ENCODE results near the gene TMEM176A.

Gene TMEM176A

GRCh38 chr7:150820148-150820547 is 19.6 kb downstream of the TMEM176A start:
- TF ChIP-seq CTCF (IDR thresholded peaks at IDR 0.05), result no peak
- Histone ChIP-seq H3K27ac (no peak overlapping the region), H3K36me3 (no peaks in the 10 kb centered on the region)

DNA sequence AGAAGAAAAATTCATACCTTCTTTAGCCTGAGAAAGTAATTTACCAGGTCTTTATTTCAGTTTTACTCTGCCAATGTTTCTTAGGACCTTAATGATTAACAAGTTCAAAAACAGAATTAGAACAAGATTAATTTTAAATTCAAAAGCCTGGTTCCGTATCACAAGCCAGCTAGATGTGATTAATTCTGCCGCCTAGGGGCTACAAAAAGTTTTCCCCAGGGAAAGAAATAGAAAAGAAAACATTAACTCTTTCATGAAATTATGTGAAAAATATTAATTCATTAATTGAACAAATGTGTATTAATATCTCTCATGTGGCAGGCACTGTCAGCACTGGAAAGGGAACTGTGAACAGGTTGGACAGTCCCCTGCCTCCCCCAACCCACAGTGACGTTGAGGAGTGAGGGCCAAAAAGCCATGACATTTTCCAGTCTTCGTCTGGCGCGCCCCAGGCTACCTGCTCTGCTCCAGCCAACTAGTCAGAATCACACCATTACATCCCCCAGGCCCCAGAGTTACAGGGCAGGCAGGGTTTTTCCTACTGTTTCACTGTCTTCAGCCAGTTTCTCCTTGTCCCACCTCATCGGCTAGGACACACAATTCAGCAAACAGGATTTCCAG is 20.1 kb downstream of the TMEM176A start:
- Histone ChIP-seq H3K27ac (no peak overlapping the region), H3K27me3 (no peaks in the 10 kb centered on the region), H3K36me3 (no peaks in the 10 kb centered on the region), H3K9me3 (no peaks in the 10 kb centered on the region), H3K4me1 (ENCODE audit: control insufficient read depth in 1 of 2, insufficient read depth in 1 of 2, low read depth in 1 of 2, low read length in 1 of 2) (no peaks in the 10 kb centered on the region), H3K4me3 (ENCODE audit: low read depth in 1 of 2, low read length in 1 of 2) (no peak overlapping the region)
- no peak for TF ChIP-seq CTCF (IDR thresholded peaks at IDR 0.05)

More at GRCh38 chr7:150820148-150820547, 19.6 kb downstream of the TMEM176A start:
- Histone ChIP-seq H3K4me3 (ENCODE audit: low read depth in 1 of 2, low read length in 1 of 2) (no peak overlapping the region), H3K27me3 (no peaks in the 10 kb centered on the region), H3K4me1 (ENCODE audit: control insufficient read depth in 1 of 2, insufficient read depth in 1 of 2, low read depth in 1 of 2, low read length in 1 of 2) (no peaks in the 10 kb centered on the region), H3K9me3 (no peaks in the 10 kb centered on the region)

- no peak overlapping the region for H3K27ac ChIP-seq
- peaks cover 11% of the 10 kb centered on the region for H3K27me3 ChIP-seq
- no peak overlapping the region for H3K4me3 ChIP-seq (ENCODE audit: low read depth in 1 of 2, low read length in 1 of 2)
- no peaks in the 10 kb centered on the region for H3K4me1 ChIP-seq (ENCODE audit: control insufficient read depth in 1 of 2, insufficient read depth in 1 of 2, low read depth in 1 of 2, low read length in 1 of 2)
- H3K36me3 ChIP-seq, result no peaks in the 10 kb centered on the region
- H3K9me3 ChIP-seq, result no peaks in the 10 kb centered on the region
- no peak for TF ChIP-seq CTCF (IDR thresholded peaks at IDR 0.05)
Measured at GRCh38 chr7:150823043-150823442, 22.5 kb downstream of the TMEM176A start.

DNA sequence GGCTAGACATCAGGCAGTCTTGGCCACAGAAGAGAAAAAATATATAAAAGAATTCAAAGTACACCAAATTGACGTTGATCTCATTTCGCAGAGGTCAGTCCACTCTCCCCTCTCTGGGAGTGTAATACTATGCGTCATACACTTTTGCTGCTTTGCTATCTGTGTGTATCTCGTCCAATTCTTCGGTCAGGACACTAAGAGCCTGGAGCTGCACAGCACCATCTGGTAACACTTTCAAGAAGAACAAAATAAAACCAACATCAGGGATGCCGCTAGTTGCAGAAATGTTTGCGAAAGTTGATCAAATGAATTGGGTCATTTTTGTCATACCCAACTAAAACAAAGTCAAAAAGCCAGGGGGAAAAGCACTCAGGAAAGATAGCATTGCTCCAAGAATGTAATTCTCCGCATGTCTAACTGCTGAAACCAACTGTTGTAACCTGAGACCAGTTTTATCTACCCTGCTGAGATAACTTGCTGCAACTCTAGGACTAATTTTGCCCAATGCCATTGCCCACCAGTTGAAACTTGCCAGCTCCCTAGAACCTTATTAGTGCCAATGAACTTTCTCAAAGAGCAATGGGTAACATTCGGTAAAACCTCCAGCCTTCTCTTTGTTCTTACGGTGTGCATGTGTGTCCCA is 23.0 kb downstream of the TMEM176A start:
- H3K36me3 ChIP-seq, result no peaks in the 10 kb centered on the region
- H3K27ac ChIP-seq, result no peak overlapping the region
- H3K4me1 ChIP-seq (ENCODE audit: control insufficient read depth in 1 of 2, insufficient read depth in 1 of 2, low read depth in 1 of 2, low read length in 1 of 2), result no peaks in the 10 kb centered on the region
- H3K27me3 ChIP-seq, result peaks cover 11% of the 10 kb centered on the region
- TF ChIP-seq CTCF (IDR thresholded peaks at IDR 0.05), result no peak
- H3K9me3 ChIP-seq, result no peaks in the 10 kb centered on the region
- no peak overlapping the region for H3K4me3 ChIP-seq (ENCODE audit: low read depth in 1 of 2, low read length in 1 of 2)

GRCh38 chr7:150824379-150825177 is 24.0 kb downstream of the TMEM176A start:
- H3K4me3 ChIP-seq (ENCODE audit: low read depth in 1 of 2, low read length in 1 of 2), result no peak overlapping the region
- H3K36me3 ChIP-seq, result no peaks in the 10 kb centered on the region
- no peaks in the 10 kb centered on the region for H3K9me3 ChIP-seq
- no peak for TF ChIP-seq CTCF (IDR thresholded peaks at IDR 0.05)
- no peak overlapping the region for H3K27ac ChIP-seq
- H3K27me3 ChIP-seq, result peaks cover 11% of the 10 kb centered on the region
- no peaks in the 10 kb centered on the region for H3K4me1 ChIP-seq (ENCODE audit: control insufficient read depth in 1 of 2, insufficient read depth in 1 of 2, low read depth in 1 of 2, low read length in 1 of 2)
